Measurements from ENCODE around the gene TRIM68. TPM values are rescaled to one million over a fixed set of nuclear protein-coding genes. Genes with fewer than 3 reads are reported as not detected.

Gene TRIM68
- total RNA-seq, 1 experiment from 2014 or later, result 5.4 TPM

GRCh38 chr11:4606231-4607015 lies 1.6 kb downstream of the TRIM68 start:
- DNase-seq (ENCODE audit: low read depth), result no peak

- DNase-seq (ENCODE audit: low read depth), result no peak
These were observed 3.0 kb downstream of the TRIM68 start for GRCh38 chr11:4605057-4605456.

- DNase-seq (ENCODE audit: low read depth), result no peak
These were observed 14.3 kb downstream of the TRIM68 start, which contains the start of gene OR52I1 for GRCh38 chr11:4593739-4594138. TSS of gene OR52I1 (plus strand) at chr11:4594039. CDS start at chr11:4594039, 0 bp downstream.

DNA sequence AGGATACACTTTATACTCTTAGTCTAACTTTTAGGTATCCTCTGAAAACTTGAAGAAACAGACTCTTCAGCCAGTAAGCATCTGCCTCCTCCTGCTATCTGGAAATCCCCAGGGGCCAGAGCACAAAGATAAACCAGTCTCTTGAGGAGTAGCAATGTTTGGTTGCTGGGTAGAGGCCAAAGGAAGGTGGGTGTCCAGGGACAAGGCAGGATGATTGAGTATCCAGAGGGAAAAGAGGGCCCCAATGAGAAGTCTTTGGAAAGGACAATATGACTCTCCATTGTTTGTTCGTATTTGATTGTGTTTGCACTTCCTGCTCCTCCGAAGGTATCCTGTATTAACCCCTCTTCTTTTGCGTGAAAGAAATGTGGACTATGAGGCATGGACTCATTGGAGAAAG lies 19.0 kb downstream of the TRIM68 start:
- no peak for DNase-seq (ENCODE audit: low read depth)

GRCh38 chr11:4581443-4581842 lies 26.6 kb downstream of the TRIM68 start, which contains the start of gene OR52I2:
TSS of gene OR52I2 (plus strand) at chr11:4581743.
- DNase-seq (ENCODE audit: low read depth), result no peak

GRCh38 chr11:4580124-4580523 lies 27.9 kb downstream of the TRIM68 start:
- DNase-seq (ENCODE audit: low read depth), result no peak

DNA sequence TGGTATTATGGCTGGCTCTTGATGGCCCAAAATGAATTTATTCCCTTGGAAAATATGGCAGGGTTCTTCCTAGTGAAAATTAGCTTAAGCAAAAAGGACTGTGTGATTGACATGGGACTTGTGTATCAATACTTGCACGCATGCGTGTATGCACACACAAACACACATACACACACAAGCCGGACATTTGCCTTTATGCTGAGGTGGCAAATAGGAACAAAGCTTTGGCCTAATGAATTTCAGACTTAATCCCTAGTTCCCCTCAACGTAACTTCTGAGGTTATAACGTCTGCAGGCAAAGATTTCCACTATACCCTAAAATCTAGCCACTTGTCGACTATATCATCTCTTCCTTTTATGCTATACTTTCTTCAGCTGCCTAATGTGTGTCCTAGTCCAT lies 29.4 kb downstream of the TRIM68 start:
- no peak for DNase-seq (ENCODE audit: low read depth)

DNA sequence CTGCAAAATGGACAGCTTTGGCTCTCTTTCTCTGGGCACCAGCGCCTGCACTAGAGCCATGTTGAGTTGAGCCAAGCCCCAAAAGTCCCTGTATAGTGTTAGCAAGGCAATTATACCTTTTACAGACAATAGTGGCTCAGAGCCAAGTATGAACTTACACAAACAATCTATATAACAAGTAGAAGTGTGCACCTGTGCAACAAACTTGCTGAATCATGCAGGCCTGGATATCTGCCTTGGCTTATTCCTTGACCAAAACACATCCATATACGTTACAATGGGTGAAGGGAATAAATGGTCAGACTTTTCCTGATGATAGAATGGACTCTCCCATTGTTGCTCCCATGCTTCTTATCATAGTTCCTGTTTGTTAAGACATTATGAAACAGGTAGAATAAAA lies 30.3 kb downstream of the TRIM68 start:
- no peak for DNase-seq (ENCODE audit: low read depth)

GRCh38 chr11:4576880-4577279 lies 31.2 kb downstream of the TRIM68 start:
- DNase-seq (ENCODE audit: low read depth), result no peak

DNA sequence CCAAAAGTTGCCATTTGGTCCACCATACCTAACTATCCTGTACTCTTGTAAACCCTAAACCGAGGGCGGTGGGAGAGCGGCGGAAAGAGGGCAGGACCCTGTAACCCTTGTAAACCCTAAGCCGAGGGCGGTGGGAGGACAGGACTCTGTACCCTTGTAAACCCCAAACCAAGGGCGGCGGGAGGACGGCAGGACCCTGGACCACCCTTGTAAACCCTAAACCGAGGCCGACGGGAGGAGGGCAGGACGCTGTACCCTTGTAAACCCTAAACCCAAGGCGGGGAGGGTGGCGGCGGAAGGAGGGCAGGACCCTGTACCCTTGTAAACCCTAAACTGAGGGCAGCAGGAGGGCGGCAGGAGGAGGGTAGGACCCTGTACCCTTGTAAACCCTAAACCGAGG lies 39.0 kb downstream of the TRIM68 start:
- DNase-seq (ENCODE audit: low read depth), result no peak

DNA sequence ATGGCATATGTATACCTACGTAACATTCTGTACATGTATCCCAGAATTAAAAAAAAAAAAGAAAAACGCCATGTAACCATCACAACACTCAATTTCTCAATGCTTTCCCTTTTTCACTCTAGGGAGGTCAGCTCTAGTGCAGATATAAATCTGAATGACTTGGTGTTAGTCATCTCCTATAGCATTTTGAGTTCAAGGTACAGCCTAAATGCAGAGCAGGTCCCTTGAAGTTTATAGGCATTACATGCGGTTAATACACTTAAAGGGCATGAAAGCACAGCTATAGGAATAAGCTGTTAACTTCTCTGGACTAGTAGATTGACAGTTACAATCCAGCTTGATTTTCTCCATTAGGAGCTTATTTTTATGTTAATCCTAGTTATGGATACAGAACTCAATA lies 42.7 kb downstream of the TRIM68 start:
- no peak for DNase-seq (ENCODE audit: low read depth)

DNA sequence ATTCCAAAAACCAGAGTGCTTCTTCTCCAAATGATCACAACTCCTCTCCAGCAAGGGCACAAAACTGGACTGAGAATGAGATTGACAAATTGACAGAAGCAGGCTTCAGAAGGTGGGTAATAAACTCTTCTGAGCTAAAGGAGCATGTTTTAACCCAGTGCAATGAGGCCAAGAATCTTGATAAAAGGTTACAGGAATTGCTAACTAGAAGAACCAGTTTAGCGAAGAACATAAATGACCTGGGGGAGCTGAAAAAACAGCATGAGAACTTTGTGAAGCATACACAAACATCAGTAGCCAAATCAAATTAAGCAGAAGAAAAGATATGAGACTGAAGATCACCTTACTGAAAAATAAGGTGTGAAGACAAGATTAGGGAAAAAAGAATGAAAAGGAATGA lies 47.6 kb downstream of the TRIM68 start:
- no peak for DNase-seq (ENCODE audit: low read depth)

GRCh38 chr11:4559527-4560440 lies 48.2 kb downstream of the TRIM68 start:
- DNase-seq (ENCODE audit: low read depth), result no peak

DNA sequence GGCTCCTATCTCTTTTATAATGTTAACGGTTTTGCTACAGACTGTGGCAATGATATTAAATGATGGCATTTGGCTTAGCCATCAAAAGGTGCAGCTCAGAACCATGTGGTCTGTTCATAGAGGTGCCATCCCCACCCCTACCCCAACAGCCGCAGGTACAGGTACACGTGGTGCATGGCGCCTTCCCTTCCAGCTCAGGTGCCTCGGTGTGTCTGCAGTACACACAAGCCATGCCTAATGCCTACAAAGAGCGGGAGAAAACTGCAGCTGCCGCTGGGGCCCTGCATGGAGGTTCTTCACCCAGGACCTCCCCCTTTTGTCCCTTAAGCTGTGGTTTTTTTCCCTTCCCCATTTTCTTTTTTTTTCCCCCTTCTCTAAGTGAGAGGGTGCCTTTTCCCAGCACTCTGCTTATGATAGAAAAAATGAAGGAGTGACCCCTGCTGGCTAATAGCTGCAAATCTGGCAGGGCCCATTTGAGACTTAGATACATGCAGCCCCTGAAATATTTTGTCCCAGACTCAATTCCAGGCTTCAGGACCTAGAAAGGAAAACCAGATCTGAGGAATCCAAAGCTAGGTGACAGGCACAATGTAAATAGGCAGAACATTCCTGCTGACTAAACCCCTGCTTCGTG lies 56.6 kb downstream of the TRIM68 start:
- no peak for DNase-seq (ENCODE audit: low read depth)

Other genes with a start within 250 kb of the TRIM68 start
- gene OR52B4, start 239.8 kb downstream of the TRIM68 start, total RNA-seq (2014; rRNA removed; shearing (Covaris generic)), result not detected in 2 replicates
- gene TRIM21, start 214.5 kb downstream of the TRIM68 start, total RNA-seq (2014; rRNA removed; shearing (Covaris generic)), result 5.4 and 8.6 TPM in 2 replicates
- gene OR52K2, start 158.9 kb downstream of the TRIM68 start, total RNA-seq (2014; rRNA removed; shearing (Covaris generic)), result not detected in 2 replicates
- gene OR52K1, start 125.6 kb downstream of the TRIM68 start, total RNA-seq (2014; rRNA removed; shearing (Covaris generic)), result not detected in 2 replicates
- gene OR52M1, start 63.0 kb downstream of the TRIM68 start, total RNA-seq (2014; rRNA removed; shearing (Covaris generic)), result not detected in 2 replicates
- gene OR52I2, start 26.5 kb downstream of the TRIM68 start, total RNA-seq (2014; rRNA removed; shearing (Covaris generic)), result not detected in 2 replicates
- gene OR52I1, start 14.2 kb downstream of the TRIM68 start, total RNA-seq (2014; rRNA removed; shearing (Covaris generic)), result not detected in 2 replicates
- gene OR51D1, start 29.2 kb upstream of the TRIM68 start, total RNA-seq (2014; rRNA removed; shearing (Covaris generic)), result not detected in 2 replicates
- gene OR51E1, start 35.8 kb upstream of the TRIM68 start, total RNA-seq (2014; rRNA removed; shearing (Covaris generic)), result not detected in 2 replicates
- 0.06 TPM in 1 of 2 replicates, not detected in the other for gene OR51E2, start 89.6 kb upstream of the TRIM68 start, total RNA-seq (2014; rRNA removed; shearing (Covaris generic))
- not detected in 2 replicates for gene MMP26, start 96.6 kb upstream of the TRIM68 start, total RNA-seq (2014; rRNA removed; shearing (Covaris generic))
- gene OR51F1, start 161.7 kb upstream of the TRIM68 start, total RNA-seq (2014; rRNA removed; shearing (Covaris generic)), result not detected in 2 replicates
- gene OR52R1, start 196.1 kb upstream of the TRIM68 start, total RNA-seq (2014; rRNA removed; shearing (Covaris generic)), result not detected in 2 replicates
- not detected in 2 replicates for gene OR51F2, start 213.1 kb upstream of the TRIM68 start, total RNA-seq (2014; rRNA removed; shearing (Covaris generic))
- not detected in 2 replicates for gene OR51S1, start 241.0 kb upstream of the TRIM68 start, total RNA-seq (2014; rRNA removed; shearing (Covaris generic))